ENCODE measurements around the gene EEPD1. TPM values are rescaled to one million over a fixed set of nuclear protein-coding genes. Genes with fewer than 3 reads are reported as not detected.

Gene EEPD1
- total RNA-seq, 1 donor from 2014 or later, result 18.5 TPM

DNA sequence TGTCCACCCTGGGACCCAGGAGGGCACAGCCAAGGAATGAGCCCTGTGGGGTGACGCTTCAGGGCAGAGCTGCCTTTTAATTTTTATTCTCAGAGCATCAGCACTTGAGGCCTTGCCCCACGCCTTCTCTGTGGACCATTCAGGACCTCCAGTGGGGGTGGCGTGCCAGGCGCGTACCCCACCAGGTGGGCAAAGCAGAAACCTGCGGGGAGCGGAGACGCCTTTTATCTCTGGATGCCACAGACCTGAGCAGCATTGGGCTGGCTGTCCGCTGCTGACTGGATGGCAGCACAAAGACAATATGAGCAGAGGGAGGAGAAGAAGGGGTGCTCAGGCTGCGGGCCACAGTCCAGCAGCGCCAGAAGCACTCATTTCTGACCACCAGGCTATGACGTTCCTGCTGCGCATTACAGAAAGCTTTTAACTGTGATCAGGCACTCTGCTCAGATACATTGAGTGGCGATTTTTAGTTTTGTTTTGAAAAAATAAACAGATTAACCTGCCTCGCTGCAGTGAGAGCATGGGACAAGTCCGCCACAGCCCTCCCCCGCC, 146.2 kb downstream of the EEPD1 start:
- DNase-seq (ENCODE audit: low spot score), result no peak

DNA sequence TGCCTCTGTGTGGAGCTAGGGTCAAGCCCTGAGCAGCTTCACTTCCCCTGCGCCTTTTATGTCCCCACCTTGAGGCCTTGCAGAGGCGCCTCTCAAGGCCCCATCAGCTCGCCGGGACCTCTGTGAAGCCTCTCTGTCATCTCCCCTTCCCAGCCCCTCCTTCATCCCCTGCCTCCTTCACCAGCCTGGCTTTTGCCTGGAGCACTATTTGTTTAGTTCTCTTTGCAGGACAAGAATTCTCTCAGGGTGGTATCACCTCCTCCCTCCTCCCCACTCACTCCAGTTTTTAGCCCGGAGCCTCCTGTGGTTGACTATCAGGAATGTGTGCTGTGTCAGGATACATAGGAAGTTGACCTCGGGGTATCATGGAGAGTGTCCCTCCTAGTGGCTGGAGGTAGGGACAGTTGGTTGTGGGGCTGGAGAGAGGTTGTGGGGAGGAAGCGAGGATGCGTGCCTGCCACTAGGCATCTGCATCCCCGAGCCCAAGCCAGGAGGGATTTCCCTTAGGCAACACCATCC, 146.8 kb downstream of the EEPD1 start:
- no peak for DNase-seq (ENCODE audit: low spot score)

DNA sequence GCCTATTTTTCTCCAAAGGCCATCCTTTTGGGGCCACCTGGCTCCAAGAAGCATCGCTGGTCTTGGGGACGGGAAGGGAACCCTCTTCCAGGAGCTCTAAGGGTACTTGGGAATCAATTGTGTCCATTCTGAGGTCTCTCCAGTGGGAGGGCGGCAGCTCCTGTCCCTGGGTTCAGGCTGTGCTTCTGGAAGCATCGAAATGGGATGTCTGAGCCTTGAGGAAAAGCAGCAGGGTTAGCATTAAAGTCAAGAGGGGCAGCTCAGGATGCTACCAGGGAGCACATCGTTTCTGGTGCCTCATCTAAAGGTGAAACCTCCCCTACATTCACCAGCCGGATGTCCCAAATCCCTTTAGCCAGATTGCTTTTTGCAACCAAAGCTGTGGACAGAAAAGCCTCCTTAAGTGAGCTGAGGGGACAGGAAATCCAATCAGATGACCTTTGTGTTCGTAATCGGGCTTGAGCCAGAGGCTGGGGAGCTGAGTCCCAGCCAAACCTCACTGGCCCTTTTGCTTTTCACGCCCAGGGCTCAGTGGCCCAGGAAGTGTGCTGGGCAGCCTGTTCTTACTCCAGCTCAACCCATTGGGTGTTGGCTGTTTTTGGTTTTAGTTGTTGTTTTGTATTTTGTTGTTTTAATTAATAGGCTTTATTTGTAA, 147.8 kb downstream of the EEPD1 start:
- DNase-seq (ENCODE audit: low spot score), result peak; percentile 45

DNA sequence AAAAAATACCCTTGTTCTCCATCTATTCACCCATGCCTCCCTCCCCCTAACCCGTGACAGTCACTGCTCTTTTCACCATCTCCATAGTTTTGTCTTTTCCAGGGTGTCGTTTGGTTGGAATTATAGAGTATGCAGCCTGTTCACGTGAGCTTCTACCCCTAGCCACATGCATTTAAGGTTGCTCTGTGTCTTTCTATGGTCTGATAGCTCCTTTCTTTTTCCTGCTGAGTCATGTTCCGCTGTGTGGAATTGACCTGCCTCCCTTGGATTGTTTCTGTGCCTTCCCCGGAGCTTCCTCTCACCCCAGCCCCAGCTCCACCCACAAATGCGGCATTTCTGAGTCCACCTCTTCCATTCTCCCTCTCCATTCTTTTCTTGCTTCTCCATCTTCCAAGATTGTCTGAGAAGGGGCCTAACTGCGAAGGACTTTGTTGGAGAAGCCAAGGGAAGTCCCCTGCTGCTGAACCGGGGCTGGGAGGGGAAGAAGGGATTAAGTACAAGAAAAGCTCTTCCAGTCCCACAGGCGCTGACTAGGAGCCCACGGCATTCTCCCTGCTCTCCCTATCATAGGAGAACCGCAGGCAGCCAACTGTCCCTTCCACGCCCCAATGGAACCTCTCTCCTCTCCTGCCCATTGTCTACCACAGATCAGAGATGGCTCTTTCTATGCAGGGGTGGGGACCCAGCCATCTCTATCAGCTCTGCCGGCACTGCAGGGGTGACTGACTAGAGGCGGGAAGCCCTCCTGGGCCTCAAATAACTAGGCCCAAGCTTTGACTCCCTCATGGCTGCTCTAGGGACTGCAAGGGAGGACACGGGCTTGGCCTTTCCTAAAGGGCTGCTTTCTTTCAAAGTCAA, 149.1 kb downstream of the EEPD1 start:
- peak; percentile 65 for DNase-seq (ENCODE audit: low spot score)

DNA sequence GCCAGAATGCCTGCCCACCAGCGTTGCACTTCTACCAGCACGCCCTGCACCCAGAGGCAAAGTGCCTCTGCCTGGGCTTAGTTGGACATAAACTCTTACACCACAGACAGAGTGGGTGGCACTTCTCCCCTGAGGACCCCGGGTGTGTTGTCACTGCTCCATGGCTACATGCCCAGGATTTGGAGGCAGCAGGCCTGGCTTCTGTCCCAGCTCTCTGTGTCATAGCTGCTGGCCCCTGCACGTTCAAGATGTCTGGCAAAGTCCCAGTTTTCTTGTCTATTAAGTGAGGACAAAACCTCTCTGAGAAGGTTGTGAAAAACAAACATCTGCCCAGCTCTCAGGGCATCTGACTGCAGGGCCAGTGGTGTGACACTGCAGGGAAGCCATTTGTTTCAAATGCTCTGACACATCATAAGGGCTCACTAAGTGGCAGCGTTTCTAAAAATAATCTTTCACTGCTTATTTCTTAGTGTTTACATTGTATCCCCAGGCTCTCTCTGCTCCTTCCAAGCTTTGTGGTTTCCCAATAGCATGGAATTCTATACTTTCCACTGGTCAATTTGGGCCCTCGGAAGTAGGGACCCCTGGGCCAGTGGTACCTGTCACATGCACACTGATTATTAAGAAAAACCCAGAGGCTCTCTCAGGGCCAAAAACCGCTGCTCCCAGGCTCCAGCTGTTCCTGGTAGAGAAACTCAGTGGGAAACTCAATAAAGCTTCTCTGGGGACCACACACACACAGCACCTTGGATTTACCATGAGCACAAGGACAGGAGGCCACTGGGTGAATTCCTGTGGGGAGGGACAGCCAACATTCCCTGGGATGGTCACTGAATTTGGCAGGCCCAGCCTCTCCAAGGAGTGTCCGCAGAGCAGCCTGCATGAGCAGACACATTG, 150.4 kb downstream of the EEPD1 start:
- DNase-seq (ENCODE audit: low spot score), result peak; percentile 93

DNA sequence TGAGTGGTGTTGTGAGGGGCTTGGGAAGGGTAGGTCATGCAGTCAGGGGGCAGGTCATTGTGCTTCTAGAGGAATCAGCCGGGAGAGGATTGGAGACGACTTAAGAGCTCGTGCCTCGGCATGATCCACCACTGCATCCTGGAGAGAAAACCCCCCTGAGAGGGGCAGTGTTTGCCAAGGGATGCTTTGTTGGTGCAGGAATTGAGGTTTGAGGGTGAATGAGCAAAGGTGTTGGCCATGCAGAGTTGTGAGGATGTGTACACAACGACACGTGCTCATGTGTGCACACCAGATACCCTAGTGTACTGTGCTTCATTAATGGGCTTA, 151.0 kb downstream of the EEPD1 start:
- DNase-seq (ENCODE audit: low spot score), result peak; percentile 51

DNA sequence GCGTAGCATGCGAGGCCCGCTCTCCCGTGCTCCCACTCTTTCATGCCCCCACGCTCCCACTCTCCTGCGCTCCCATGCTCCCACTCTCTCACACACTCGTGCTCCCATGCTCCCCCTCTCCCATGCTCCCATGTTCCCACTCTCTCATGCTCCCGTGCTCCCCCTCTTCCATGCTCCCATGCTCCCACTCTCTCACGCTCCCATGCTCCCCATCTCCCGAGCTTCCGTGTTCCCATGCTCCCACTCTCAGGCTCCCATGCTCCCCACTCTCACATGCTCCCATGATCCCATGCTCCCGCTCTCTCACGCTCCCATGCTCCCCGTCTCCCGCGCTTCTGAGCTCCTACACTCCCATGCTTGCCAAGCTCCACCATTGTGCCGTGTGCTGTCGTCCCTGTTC, 152.2 kb downstream of the EEPD1 start:
- DNase-seq (ENCODE audit: low spot score), result peak; percentile 71

DNA sequence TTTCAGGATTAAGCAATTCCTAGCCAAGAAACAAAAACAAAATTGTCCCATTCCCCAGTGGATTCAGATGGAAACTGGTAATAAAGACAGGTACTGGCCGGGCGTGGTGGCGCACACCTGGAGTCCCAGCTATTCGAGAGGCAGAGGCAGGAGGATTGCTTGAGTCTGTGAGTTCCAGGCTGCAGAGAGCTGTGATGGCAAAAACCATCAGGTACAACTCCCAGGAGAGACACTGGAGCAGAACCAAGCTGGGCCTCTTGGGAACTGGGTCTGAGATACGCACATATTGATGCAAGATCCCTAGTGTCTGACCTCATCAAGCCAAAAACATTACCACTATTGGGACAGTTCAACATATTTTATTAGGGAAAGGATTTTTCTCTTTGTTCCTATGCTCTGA, 152.6 kb downstream of the EEPD1 start:
- DNase-seq (ENCODE audit: low spot score), result peak; percentile 62

DNA sequence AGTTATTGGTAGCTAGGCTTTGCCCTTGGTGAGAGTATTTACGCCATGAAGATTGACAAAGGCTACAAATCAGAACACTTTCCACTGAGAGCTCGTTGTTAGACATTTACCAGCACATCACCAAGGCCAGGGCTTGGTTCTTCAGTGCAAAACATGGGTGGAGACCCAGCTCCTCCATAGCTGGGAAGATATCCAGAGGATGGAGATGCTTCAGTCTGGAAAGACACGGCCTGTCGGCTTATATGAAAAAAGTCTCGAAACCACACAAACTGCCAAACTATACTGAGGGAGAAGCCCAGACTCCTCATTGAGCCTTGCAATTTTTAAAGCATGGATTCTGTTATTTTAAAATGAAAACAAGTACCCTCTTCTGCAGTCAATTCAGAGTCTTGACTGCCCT, 153.2 kb downstream of the EEPD1 start:
- DNase-seq (ENCODE audit: low spot score), result no peak

DNA sequence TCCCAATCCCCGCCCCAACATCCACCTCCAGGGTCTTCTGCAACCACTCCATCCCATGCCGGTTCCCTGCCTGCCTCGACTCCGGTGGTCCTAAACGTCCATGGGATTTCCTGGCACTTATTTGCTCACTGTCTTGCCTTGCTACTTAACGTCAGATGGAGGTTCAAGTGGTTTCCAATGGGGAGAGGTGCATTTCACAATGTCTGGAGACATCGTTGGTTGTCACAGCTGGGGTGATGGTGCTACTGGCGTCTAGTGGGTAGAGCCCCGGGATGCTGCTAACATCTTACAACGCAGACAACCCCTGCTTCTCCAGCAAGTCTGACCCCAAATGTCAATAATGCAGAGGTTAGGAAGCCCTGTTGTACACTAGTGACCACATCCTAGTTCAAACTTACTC, 153.7 kb downstream of the EEPD1 start:
- peak; percentile 20 for DNase-seq (ENCODE audit: low spot score)

DNA sequence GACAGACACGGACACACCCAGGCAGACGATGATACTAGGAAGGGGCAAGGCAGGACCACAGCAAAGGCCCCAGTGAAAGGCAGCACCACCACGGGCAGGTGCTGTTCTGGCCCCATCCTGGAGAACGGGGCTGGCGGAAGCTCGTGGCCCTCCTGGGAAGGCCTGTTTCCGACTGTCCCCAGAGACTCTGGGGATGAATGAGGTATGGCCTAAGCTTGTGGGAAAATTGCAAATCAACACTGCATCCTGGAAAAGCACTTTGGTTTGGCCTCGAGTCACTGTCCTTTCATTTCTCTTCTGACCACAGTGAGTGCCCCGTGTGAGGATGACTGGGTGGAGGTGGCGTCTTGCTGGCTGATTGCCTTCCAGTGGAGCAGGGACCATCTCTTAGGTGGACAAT, 155.0 kb downstream of the EEPD1 start:
- peak; percentile 83 for DNase-seq (ENCODE audit: low spot score)

DNA sequence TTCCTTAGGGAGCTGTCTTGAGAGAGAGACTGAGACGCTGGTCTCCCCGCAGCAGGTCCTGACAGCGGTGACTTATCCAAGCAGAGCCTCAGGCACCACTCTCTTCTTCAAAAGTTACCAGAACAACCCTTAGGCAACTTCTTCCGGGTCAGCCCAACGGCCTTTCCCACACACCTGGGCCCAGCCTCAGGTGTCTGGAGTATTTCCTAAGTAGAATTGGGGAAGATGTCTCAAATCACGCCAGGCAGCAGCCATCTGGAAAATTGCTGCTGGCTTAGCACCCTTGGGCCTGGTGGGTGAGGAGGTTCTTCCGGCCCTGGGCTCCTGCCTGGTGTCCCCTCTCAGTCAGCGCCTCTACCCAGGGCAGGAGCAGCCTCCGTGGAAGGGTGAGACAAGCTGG, 156.2 kb downstream of the EEPD1 start:
- DNase-seq (ENCODE audit: low spot score), result peak; percentile 62

DNA sequence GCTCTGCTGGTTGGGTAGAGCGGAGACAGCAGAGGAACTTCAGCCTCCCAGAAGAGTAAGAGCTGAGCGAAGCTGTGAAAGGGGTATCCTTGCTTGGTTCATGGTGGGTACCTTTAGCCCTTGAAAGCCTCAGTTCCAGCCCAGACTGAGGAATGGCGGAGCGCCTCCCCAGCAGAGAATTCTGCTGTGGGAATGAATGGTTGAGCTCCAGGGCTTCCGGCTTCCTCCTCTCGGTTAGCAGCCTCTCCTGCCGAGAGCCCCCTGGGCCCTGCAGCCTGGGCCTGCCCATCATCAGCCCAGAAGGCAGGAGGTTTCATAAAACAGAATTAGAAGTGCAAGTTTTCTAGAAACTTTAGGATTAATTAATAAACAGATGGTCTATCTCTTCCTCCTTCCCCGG, 156.7 kb downstream of the EEPD1 start:
- DNase-seq (ENCODE audit: low spot score), result peak; percentile 62

DNA sequence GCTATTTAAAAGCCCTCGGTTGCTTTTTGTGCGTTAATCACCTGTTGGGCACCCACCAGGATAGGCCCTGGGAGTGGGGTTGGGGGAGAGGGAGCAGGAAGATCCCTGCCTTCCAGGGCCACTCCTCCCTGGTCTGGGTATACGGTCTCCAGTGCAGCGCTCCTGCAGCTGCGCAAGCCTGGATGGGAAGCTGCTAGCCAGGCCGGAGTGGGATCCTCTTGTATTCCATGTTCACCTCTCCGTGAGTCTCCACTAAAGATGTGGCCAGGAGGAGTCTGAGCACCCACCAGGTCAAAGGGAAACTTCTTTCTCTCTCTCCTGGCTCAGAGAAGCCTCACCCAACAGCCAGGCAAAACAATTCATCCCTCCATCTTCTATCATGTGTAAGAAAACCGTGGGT, 157.8 kb downstream of the EEPD1 start:
- peak; percentile 45 for DNase-seq (ENCODE audit: low spot score)

DNA sequence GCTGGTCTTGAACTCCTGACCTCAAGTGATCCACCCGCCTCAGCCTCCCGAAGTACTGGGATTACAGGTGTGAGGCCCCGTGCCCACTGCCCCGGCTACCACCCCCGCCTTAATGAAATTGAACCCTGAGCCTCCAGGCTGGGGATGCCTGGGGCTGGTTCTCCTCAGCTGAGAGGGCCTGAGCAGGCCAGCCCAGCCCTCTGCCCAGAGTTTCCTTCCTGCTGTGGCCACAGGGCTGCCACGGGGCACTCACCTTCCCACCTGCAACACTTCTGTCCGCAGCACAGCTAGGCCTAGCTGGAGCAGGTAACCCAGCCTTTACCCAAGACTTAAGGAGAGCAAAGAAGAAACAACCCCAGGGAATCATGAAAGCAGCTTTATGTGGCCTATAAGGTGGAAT, 158.5 kb downstream of the EEPD1 start:
- DNase-seq (ENCODE audit: low spot score), result peak; percentile 60

DNA sequence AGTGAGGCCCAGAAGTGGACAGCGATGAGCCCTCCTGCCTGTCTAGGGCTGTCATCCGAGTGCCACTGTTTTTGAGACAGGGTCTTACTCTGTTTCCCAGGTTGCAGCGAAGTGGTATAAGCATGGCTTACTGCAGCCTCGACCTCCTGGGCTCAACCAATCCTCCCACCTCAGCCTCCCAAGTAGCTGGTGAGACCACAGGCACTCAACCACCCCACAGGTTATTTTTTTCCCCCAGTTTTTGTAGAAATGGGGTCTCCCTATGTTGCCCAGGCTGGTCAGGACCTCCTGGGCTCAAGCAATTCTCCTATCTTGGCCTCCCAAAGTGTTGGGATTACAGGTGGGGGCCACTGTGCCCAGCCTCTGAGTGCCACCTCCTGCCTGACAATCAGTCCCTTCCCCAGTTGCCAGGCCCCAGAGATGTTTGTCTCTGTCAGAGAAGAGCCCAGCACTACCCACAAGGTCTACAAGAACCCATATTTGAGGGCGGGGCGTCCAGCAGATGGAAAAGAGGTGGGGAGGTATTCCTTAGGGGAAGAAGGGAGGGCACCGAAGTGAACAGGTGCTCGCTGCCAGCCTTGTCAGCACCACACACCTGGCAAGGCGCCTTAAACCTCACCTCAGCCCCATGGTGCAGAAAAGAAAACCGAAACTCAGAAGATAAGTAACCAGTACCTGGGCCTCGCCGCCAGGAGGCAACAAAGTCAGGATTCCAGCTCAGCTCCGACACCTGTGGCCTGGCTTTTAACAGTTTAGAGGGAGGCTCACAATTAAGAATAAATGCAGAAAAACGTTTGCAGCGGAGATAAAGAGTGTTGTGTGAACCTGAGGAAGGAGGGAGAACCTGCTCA, 159.2 kb downstream of the EEPD1 start:
- DNase-seq (ENCODE audit: low spot score), result peak; percentile 87

DNA sequence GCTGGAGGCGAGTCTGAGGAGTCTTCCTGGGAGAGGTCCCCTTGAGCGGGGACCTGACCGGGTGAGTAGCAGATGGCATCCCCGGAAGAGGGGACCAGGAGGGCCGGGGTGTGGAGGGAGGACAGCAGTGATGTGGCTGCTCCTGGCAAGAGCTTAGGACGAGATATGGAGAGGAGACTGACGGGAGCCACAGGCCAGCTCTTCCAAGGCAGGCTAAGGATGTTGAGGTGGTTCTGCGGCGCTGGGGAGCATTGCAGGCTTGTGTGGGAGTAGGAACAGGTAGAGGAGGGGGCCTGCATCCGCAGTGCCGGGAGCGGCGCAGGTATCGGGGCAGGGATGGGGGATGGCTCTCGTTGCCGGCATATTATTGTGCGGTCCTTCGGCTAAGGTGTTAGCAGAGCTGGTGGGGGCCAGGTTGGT, 159.9 kb downstream of the EEPD1 start:
- DNase-seq (ENCODE audit: low spot score), result peak; percentile 87

DNA sequence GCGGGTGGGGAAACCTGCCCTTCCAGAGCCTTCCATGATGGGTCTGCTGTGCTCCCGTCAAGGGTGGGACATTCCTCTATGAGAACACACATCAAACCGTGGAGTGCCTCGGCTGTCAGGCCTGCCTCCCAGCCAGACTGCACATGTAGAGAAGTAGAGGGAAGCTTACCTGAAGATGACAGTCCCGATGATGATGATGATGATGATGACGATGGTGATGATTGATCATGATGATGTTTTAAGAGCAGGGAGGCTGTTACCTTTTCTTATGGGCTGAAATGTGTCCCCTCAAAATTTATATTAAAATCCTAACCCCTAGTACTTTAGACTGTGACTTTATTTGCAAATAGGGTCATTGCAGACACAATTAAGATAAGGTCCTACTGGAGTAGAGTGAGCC, 160.6 kb downstream of the EEPD1 start:
- peak; percentile 37 for DNase-seq (ENCODE audit: low spot score)

DNA sequence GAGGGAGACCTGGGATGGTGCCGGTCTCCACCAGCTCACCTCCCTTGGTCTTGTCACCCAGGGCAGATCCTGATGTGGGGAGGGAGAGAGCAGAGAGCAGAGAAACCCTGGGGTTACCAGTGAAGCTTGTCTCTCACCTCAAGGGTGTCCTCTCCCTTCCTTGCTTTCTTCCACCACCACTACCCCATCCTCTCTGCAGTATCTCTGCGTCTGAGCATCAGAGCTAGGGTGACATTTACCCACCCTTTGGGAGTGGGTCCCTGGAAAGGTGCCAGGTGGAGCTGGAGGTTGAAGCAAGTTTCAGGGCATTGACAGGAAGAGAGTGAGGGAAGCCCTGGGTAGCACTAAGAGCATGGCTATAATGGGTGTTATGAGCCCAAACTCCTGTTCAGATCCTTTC, 161.4 kb downstream of the EEPD1 start:
- DNase-seq (ENCODE audit: low spot score), result no peak

DNA sequence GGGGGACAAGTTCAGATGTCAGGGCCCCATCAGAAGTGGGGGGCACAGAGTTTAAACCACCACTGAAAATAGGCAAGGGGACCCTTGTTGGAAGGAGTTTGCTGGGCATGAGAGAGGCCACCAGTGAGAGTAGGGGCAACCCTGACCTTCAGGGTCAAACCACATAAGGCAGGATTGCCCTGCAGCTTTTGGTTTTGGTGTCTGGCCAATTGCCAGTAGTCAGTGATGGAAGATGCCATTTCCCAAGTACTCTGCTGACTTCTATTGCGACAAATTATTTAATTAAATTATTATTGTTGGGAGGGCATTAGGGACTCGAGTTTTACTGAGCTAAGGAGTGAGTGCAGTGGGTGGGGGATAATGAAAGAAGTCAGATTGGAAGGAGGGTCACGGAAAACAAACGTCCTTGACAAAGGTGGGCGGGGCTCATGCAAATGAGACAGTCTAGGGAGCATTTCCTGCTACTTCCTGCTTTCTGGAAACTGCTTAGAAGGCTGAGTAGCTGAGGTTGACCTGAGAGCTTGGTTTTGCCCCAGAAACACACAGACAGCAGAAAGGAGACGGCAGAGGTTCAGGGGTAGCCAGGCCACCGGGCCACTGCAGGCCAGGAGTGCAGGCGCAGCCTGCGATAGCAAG, 162.4 kb downstream of the EEPD1 start:
- DNase-seq (ENCODE audit: low spot score), result no peak

Data from mesenteric fat pad (tissue), 1 donor.